HepG2 (cell line): ENCODE data around the gene PTPN2.

Experiments
- POLR2AphosphoS5 ChIP-seq: IDR thresholded peaks from 2 replicates; pipeline ENCODE4 v1.6.1; 2012; ENCODE audit warnings: low read depth, low read length
- SMARCC2 ChIP-seq: fragments of 450-650 bp; IDR thresholded peaks from 2 replicates; pipeline ENCODE4 v1.6.1; 2017; ENCODE audit warnings: antibody characterized with exemption, mild to moderate bottlenecking
- STAG1 ChIP-seq: sonication (generic); formaldehyde crosslinking; IDR thresholded peaks from 2 replicates; pipeline ENCODE4 v1.4.0; 2020; ENCODE audit warnings: missing genetic modification reagents
- ZFP36 ChIP-seq: fragments of 150-350 bp; IDR thresholded peaks from 2 replicates; pipeline ENCODE4 v1.6.1; 2018; ENCODE audit warnings: borderline replicate concordance, low read length, low read depth; ENCODE audit not compliant: partially characterized antibody
- ZNF274 ChIP-seq: sonication (generic); formaldehyde crosslinking; IDR thresholded peaks from 2 replicates; pipeline ENCODE4 v1.5.1; 2020; ENCODE audit warnings: mild to moderate bottlenecking, missing genetic modification reagents
- ZNF567 ChIP-seq: sonication (generic); formaldehyde crosslinking; IDR thresholded peaks from 2 replicates; pipeline ENCODE4 v1.8.1; 2023; ENCODE audit warnings: mild to moderate bottlenecking, missing genetic modification reagents, borderline replicate concordance
- TF ChIP-seq, protein P1 (sequence below), 2 experiments: IDR thresholded peaks; 2 replicates each; pipeline ENCODE4 v1.6.1; 2011 to 2012; ENCODE audit warnings: low read length in 2 of 2, borderline replicate concordance in 1 of 2, low read depth in 1 of 2, mild to moderate bottlenecking in 1 of 2, moderate library complexity in 1 of 2
- TF ChIP-seq, protein P2 (sequence below), 2 experiments: fragments of 450-650 bp in 1 of 2; sonication (generic) in 1 of 2; formaldehyde crosslinking in 1 of 2; IDR thresholded peaks; 2 replicates each; pipeline versions ENCODE4 v1.6.1 to v1.8.0; 2016 to 2022; ENCODE audit warnings: antibody characterized with exemption in 1 of 2, mild to moderate bottlenecking in 1 of 2, missing genetic modification reagents in 1 of 2
- TF ChIP-seq, protein P3 (sequence below): sonication (generic); formaldehyde crosslinking; conservative IDR thresholded peaks from 2 replicates; pipeline ENCODE4 v1.8.1; 2023; ENCODE audit warnings: missing genetic modification reagents

DNA sequence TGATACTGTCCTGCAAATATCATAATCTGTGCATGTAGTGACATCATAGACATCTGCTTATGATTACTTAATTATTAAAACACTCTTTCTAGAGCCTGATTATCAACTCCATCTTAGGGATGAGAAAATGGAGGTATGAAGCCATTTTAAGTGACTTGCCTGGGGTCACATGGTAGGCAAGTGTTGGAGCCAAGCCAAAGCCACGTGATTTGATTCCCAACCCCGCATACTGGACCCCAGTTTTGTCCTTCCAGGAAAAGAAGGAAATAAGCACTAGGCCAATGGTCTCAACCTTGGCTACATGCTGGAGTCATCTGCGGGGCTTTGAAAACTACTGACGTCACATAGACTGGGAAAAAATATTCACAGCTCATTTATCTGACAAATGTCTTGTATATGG, 44.2 kb upstream of the PTPN2 start:
- TF ChIP-seq STAG1, result no peak
- TF ChIP-seq ZNF274 (CRISPR knock-in tag), result no peak
- TF ChIP-seq, protein P1, sequence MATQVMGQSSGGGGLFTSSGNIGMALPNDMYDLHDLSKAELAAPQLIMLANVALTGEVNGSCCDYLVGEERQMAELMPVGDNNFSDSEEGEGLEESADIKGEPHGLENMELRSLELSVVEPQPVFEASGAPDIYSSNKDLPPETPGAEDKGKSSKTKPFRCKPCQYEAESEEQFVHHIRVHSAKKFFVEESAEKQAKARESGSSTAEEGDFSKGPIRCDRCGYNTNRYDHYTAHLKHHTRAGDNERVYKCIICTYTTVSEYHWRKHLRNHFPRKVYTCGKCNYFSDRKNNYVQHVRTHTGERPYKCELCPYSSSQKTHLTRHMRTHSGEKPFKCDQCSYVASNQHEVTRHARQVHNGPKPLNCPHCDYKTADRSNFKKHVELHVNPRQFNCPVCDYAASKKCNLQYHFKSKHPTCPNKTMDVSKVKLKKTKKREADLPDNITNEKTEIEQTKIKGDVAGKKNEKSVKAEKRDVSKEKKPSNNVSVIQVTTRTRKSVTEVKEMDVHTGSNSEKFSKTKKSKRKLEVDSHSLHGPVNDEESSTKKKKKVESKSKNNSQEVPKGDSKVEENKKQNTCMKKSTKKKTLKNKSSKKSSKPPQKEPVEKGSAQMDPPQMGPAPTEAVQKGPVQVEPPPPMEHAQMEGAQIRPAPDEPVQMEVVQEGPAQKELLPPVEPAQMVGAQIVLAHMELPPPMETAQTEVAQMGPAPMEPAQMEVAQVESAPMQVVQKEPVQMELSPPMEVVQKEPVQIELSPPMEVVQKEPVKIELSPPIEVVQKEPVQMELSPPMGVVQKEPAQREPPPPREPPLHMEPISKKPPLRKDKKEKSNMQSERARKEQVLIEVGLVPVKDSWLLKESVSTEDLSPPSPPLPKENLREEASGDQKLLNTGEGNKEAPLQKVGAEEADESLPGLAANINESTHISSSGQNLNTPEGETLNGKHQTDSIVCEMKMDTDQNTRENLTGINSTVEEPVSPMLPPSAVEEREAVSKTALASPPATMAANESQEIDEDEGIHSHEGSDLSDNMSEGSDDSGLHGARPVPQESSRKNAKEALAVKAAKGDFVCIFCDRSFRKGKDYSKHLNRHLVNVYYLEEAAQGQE (IDR thresholded peaks at IDR 0.05; ENCODE audit: borderline replicate concordance in 1 of 2, low read depth in 1 of 2, low read length in 2 of 2), result no peak
- TF ChIP-seq ZFP36, result no peak
- TF ChIP-seq, protein P2, sequence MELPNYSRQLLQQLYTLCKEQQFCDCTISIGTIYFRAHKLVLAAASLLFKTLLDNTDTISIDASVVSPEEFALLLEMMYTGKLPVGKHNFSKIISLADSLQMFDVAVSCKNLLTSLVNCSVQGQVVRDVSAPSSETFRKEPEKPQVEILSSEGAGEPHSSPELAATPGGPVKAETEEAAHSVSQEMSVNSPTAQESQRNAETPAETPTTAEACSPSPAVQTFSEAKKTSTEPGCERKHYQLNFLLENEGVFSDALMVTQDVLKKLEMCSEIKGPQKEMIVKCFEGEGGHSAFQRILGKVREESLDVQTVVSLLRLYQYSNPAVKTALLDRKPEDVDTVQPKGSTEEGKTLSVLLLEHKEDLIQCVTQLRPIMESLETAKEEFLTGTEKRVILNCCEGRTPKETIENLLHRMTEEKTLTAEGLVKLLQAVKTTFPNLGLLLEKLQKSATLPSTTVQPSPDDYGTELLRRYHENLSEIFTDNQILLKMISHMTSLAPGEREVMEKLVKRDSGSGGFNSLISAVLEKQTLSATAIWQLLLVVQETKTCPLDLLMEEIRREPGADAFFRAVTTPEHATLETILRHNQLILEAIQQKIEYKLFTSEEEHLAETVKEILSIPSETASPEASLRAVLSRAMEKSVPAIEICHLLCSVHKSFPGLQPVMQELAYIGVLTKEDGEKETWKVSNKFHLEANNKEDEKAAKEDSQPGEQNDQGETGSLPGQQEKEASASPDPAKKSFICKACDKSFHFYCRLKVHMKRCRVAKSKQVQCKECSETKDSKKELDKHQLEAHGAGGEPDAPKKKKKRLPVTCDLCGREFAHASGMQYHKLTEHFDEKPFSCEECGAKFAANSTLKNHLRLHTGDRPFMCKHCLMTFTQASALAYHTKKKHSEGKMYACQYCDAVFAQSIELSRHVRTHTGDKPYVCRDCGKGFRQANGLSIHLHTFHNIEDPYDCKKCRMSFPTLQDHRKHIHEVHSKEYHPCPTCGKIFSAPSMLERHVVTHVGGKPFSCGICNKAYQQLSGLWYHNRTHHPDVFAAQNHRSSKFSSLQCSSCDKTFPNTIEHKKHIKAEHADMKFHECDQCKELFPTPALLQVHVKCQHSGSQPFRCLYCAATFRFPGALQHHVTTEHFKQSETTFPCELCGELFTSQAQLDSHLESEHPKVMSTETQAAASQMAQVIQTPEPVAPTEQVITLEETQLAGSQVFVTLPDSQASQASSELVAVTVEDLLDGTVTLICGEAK (IDR thresholded peaks at IDR 0.05), result no peak
- TF ChIP-seq, protein P2 (CRISPR knock-in tag; IDR thresholded peaks at IDR 0.05), result no peak
- no peak for TF ChIP-seq ZNF567 (CRISPR knock-in tag)
- TF ChIP-seq POLR2AphosphoS5, result no peak
- TF ChIP-seq SMARCC2, result no peak
- TF ChIP-seq, protein P3, sequence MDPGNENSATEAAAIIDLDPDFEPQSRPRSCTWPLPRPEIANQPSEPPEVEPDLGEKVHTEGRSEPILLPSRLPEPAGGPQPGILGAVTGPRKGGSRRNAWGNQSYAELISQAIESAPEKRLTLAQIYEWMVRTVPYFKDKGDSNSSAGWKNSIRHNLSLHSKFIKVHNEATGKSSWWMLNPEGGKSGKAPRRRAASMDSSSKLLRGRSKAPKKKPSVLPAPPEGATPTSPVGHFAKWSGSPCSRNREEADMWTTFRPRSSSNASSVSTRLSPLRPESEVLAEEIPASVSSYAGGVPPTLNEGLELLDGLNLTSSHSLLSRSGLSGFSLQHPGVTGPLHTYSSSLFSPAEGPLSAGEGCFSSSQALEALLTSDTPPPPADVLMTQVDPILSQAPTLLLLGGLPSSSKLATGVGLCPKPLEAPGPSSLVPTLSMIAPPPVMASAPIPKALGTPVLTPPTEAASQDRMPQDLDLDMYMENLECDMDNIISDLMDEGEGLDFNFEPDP, result no peak
